KMS-11 (cell line): ENCODE results near the gene SDF2L1.

Experiments used
- H2AFZ ChIP-seq: fragments of 200-600 bp; sonication (generic); 2 replicates; pipeline ENCODE4 v1.6.1; 2016; ENCODE audit warnings: antibody characterized with exemption, mixed run types, low read depth
- H3K27ac ChIP-seq: fragments of 200-600 bp; sonication (generic); 2 replicates; pipeline ENCODE4 v1.6.1; 2016; ENCODE audit warnings: mild to moderate bottlenecking, mixed run types
- H3K27me3 ChIP-seq: fragments of 200-600 bp; sonication (generic); 2 replicates; pipeline ENCODE4 v1.6.1; 2017; ENCODE audit warnings: mild to moderate bottlenecking, low read depth, mixed run types, moderate library complexity; ENCODE audit not compliant: insufficient read depth
- H3K36me3 ChIP-seq: fragments of 200-600 bp; sonication (generic); 2 replicates; pipeline ENCODE4 v1.6.1; 2017; ENCODE audit warnings: mild to moderate bottlenecking, mixed run types; ENCODE audit not compliant: insufficient read depth
- H3K4me1 ChIP-seq: fragments of 200-600 bp; sonication (generic); 2 replicates; pipeline ENCODE4 v1.6.1; 2016; ENCODE audit warnings: mild to moderate bottlenecking, low read depth, mixed run types; ENCODE audit not compliant: poor library complexity, severe bottlenecking
- H3K4me2 ChIP-seq: fragments of 200-600 bp; sonication (generic); 2 replicates; pipeline ENCODE4 v1.7.0; 2016; ENCODE audit warnings: mild to moderate bottlenecking, mixed run types
- H3K4me3 ChIP-seq: fragments of 200-600 bp; sonication (generic); IDR thresholded peaks from 2 replicates; pipeline ENCODE4 v1.6.1; 2017; ENCODE audit warnings: low read depth, low read length, mixed read lengths; ENCODE audit not compliant: insufficient read depth
- H3K79me2 ChIP-seq: fragments of 200-600 bp; sonication (generic); 2 replicates; pipeline ENCODE4 v1.6.1; 2016; ENCODE audit warnings: low read depth, mixed run types; ENCODE audit not compliant: insufficient read depth
- H3K9ac ChIP-seq: fragments of 200-600 bp; sonication (generic); 2 replicates; pipeline ENCODE4 v1.6.1; 2016; ENCODE audit warnings: mild to moderate bottlenecking, mixed run types
- H4K20me1 ChIP-seq: fragments of 200-600 bp; sonication (generic); 2 replicates; pipeline ENCODE4 v1.6.1; 2016; ENCODE audit warnings: mild to moderate bottlenecking, mixed run types; ENCODE audit not compliant: insufficient read depth
- TF ChIP-seq, protein P1 (sequence below): fragments of 200-600 bp; sonication (generic); conservative IDR thresholded peaks from 2 replicates; pipeline ENCODE4 v1.6.1; 2017; ENCODE audit warnings: low read depth, mild to moderate bottlenecking, antibody characterized with exemption, low read length, moderate library complexity, mixed read lengths

The SDF2L1 gene

GRCh38 chr22:21651521-21652009, 9.5 kb downstream of the SDF2L1 start:
- Histone ChIP-seq H2AFZ (peak overlapping the region; percentile 43), H3K9ac (peak overlapping the region; percentile 69), H3K27ac (peak overlapping the region; percentile 75), H3K27me3 (no peaks in the 10 kb centered on the region), H3K4me2 (peak overlapping the region; percentile 80), H3K79me2 (peaks cover 19% of the 10 kb centered on the region; the same call in 1 of the 2 replicates), H3K36me3 (no peaks in the 10 kb centered on the region; the same call in 1 of the 2 replicates), H3K4me3 (no peak overlapping the region), H3K4me1 (peaks cover 41% of the 10 kb centered on the region), H4K20me1 (no peaks in the 10 kb centered on the region)
- TF ChIP-seq, protein P1, sequence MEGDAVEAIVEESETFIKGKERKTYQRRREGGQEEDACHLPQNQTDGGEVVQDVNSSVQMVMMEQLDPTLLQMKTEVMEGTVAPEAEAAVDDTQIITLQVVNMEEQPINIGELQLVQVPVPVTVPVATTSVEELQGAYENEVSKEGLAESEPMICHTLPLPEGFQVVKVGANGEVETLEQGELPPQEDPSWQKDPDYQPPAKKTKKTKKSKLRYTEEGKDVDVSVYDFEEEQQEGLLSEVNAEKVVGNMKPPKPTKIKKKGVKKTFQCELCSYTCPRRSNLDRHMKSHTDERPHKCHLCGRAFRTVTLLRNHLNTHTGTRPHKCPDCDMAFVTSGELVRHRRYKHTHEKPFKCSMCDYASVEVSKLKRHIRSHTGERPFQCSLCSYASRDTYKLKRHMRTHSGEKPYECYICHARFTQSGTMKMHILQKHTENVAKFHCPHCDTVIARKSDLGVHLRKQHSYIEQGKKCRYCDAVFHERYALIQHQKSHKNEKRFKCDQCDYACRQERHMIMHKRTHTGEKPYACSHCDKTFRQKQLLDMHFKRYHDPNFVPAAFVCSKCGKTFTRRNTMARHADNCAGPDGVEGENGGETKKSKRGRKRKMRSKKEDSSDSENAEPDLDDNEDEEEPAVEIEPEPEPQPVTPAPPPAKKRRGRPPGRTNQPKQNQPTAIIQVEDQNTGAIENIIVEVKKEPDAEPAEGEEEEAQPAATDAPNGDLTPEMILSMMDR: no peak

- no peaks in the 10 kb centered on the region; the same call in 1 of the 2 replicates for H3K36me3 ChIP-seq
- H3K4me3 ChIP-seq: no peak overlapping the region
- H4K20me1 ChIP-seq: no peaks in the 10 kb centered on the region
- peak overlapping the region; percentile 43 for H2AFZ ChIP-seq
- H3K27ac ChIP-seq: peak overlapping the region; percentile 75
- TF ChIP-seq, protein P1: no peak
- peak overlapping the region; percentile 69 for H3K9ac ChIP-seq
- no peaks in the 10 kb centered on the region for H3K27me3 ChIP-seq
- H3K4me1 ChIP-seq: peaks cover 40% of the 10 kb centered on the region
- H3K79me2 ChIP-seq: peaks cover 16% of the 10 kb centered on the region; the same call in 1 of the 2 replicates
- peak overlapping the region; percentile 80 for H3K4me2 ChIP-seq
Measured at GRCh38 chr22:21652010-21652546, 10.0 kb downstream of the SDF2L1 start.

GRCh38 chr22:21652547-21653545, 10.7 kb downstream of the SDF2L1 start:
- H3K27ac ChIP-seq: peak overlapping the region; percentile 75

GRCh38 chr22:21657020-21657359, 14.9 kb downstream of the SDF2L1 start:
- no peaks in the 10 kb centered on the region for H3K27me3 ChIP-seq
- H3K36me3 ChIP-seq: no peaks in the 10 kb centered on the region; the same call in 1 of the 2 replicates
- no peaks in the 10 kb centered on the region for H4K20me1 ChIP-seq
- no peak overlapping the region for H3K4me3 ChIP-seq
- H3K4me1 ChIP-seq: peaks cover 17% of the 10 kb centered on the region
- peak overlapping the region; percentile 78 for H2AFZ ChIP-seq
- no peak overlapping the region for H3K9ac ChIP-seq
- H3K79me2 ChIP-seq: peaks cover 13% of the 10 kb centered on the region; the same call in 1 of the 2 replicates
- no peak overlapping the region for H3K27ac ChIP-seq
- peak overlapping the region; percentile 29; the same call in 1 of the 2 replicates for H3K4me2 ChIP-seq
- TF ChIP-seq, protein P1: no peak

More at GRCh38 chr22:21652547-21653545, 10.7 kb downstream of the SDF2L1 start:
- H3K4me1 ChIP-seq: peaks cover 38% of the 10 kb centered on the region
- H3K9ac ChIP-seq: peak overlapping the region; percentile 69
- no peak overlapping the region for H3K4me3 ChIP-seq
- no peaks in the 10 kb centered on the region for H4K20me1 ChIP-seq
- TF ChIP-seq, protein P1: no peak
- no peaks in the 10 kb centered on the region; the same call in 1 of the 2 replicates for H3K36me3 ChIP-seq
- H3K4me2 ChIP-seq: peak overlapping the region; percentile 60
- H3K79me2 ChIP-seq: peaks cover 13% of the 10 kb centered on the region; the same call in 1 of the 2 replicates
- H3K27me3 ChIP-seq: no peaks in the 10 kb centered on the region
- peak overlapping the region; percentile 43 for H2AFZ ChIP-seq
